HG02759 (cell line): ENCODE measurements around the gene EMD.
"Not testable (repeated sequence)": the region's sequence is repeated elsewhere in the genome, so short reads cannot be mapped to it uniquely, and the experiment has no call there.

Source experiments
- ATAC-seq: cut with Tn5 transposase; IDR thresholded peaks from one replicate; pipeline ENCODE4 v1.9.1; 2021; ENCODE audit warnings: mild to moderate bottlenecking, moderate library complexity; ENCODE audit not compliant: unreplicated experiment

Gene EMD

DNA sequence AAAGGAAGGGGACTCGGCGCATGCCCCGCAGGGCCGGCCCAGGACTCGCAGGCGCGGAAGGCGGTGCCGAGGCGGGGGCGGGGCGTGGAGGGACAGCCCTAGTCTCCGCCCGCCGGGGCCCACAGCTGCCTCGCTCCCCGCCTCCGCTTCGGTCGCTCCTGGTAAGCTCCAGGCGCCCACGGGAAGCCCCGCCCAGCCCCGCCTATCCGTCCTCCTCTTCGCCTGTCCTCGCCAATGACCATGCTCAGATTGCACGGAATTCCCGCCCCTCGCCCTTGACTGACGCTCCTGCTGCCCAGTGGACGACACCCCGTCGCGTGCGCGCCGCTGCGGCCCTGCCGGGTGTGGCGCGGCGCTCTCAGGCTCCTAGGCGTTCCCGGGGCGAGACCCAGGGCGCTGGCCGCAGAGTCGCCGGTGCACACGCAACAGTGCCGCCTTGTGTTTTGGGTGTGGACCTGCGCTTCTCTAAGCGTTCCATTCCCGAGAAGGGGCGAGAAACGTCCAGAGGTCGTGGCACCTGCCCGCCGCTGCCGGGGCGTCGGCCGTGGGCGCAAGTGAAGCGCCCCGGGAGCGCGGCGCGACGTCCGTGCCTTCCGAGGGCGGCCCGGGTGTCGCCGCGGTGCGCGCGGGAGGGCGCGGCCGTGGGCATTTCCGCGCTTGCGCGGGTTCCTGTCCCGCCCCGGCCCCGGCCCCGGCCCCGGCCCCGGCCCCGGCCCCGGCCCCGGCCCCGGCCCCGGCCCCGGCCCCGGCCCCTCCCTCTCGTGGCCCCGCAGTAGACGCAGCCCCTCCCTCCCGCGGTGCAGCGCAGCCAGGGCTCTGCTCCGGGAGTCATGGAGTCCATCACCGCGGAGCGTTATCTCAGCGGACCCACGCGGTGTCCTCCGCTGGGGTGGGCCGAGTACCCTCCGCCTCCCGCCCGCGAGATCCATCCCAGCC, 11.0 kb downstream of the EMD start:
- ATAC-seq, result peak; percentile 73

DNA sequence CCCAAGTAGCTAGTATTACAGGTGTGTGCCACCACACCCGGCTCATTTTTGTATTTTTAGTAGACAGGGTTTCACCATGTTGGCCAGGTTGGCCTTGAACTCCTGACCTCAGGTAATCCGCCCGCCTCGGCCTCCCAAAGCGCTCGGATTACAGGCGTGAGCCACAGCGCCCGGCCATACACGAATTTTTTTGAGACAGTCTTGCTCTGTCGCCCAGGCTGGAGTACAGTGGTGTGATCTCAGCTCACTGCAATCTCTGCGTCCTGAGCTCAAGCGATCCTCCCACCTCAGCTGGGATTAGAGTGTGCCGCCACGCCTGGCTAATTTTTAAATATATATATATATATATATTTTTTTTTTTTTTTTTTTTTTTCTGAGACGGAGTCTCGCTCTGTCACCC, 17.3 kb downstream of the EMD start:
- ATAC-seq, result not testable (repeated sequence)

DNA sequence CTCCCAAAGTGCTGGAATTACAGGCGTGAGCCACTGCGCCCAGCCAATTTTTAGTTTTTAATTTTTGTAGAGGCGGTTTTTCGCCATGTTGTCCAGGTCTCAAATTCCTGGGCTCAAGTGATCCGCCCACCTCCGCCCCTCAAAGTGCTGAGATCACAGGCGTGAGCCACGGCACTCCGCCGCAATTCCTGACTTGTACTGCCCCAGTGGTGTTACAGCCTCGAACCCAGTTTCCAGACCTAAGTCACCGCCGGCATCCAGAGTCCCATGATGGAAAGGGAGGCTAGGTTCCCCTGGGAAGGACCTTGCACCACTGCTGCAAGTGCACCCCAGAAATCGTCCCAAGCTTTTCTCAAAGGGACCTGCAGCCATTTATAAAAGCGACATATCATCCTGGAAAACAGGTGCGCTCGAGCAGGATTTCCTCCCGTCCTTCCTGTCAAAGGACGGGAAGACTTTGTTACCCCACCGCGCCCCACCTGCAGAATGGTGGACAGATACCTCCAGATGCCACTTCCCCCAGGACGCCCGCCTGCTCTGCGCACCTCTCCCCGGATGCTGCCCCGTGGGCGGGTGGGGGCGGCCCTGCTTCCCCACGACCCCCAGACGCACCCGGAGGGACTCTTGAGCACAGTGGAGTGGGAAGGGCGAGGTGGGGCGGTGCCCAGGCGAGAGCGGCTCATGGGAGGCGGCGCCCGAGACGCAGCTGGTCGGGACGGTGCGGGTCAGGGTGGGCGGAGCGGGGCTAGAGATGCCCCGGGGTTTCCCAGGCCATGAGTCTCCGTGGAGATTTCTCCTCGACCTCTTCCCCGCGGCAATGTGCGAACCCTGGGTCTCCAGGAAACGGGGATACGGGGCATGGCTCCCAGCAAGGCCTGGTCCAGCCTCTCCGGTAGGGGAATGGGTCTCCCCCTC, 18.1 kb downstream of the EMD start:
- peak; percentile 49 for ATAC-seq

DNA sequence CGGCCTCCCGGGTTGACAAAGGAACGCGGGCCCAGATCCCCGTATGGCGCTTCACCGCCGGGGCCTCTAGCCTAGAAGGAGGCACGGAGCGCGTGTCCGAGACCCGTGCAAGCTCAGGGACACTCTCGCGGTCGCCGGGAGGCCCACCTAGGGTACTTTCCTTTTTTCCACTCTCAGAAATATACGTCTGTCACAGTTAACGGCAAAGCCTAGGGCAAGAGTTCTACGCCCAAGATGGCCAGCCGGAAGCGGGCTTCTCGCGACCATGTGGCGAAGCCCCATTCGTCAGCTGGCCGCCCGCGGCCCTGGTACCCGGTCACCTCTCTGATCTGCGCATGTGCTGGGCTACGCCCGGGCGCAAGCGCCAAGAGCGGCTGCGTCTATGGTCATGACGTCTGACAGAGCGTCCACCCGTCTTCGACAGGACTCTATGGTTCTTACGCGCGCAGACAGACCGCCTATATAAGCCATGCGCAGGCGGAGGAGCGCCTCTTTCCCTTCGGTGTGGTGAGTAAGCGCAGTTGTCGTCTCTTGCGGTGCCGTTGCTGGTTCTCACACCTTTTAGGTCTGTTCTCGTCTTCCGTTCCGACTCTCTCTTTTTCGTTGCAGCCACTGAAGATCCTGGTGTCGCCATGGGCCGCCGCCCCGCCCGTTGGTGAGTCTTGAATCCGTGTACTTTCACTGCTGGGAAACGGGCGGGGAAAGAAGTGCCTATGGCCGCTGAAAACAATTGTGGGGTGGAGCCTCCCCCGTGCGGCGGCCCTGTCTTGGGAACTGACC, 19.0 kb downstream of the EMD start, which contains the start of gene RPL10:
TSS of gene RPL10 (plus strand) at position 490 of the 780 bp plus-strand sequence. CDS start at position 633, 143 bp downstream.
- ATAC-seq, result peak; percentile 75

DNA sequence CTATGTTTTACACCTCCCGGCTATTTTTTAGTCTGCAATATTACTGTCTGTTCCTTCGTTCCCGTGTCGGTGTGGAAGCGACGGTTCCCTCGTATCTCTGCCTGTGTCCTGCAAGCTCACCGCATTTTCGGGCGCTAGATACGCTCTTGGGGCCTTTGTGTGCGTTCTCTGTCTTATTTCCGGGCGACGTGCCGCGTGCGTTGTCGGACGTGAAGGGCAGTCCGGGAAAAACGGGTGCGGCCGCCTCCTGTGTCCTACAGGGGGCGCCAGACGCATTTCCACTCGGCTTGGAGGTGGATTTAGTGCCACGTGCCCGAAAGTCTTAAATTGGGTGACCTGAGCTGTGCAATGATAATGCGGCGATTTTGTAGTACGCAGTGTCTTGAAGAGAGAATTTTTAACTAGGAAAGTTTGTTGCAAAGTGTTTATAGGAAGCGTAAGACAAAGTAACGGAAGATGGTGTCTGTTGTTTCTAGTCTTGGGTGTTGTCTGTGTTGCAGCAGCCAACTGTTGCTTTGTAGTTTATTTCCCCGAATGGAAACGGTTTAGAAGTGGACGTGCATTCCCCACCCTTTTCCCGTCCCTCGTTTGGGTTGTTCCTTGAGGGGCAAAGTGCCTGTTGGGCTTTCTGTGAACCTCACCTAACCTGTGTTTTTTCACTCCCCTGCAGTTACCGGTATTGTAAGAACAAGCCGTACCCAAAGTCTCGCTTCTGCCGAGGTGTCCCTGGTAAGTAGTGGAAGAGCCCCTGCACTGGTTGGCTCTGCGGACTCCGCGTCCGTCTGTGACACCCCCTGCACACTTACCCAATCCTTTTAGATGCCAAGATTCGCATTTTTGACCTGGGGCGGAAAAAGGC, 19.8 kb downstream of the EMD start:
- peak; percentile 36 for ATAC-seq

DNA sequence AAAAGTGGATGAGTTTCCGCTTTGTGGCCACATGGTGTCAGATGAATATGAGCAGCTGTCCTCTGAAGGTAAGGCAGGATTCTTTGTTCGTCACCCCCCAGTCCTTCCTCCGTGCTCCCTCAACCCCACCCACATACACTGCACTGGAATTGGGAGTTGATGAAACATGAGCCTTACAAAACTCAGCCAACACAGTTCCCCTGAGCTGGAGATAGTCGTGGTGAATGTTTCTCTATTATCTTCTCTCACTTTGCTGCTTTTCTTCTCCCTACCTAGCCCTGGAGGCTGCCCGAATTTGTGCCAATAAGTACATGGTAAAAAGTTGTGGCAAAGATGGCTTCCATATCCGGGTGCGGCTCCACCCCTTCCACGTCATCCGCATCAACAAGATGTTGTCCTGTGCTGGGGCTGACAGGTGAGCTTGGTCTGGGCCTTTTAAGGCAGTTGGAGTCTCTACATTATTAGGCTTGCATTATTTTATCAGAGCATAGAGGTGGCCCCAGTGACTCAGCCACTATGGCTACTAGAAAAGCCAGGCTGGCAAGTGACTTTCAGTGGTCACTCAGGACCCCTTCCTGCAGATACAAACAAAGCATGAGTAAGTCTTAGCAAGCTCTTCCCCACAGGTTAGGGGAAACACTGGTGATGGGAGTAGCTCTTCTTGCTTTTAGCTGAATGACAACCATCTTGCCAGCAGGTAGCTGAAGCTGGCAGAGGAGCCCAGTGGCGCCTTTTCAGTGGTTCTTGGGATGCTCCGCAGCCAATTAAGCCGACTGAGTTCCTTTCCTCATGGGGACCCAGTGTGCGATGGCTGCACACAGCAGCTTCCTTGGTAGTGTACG, 20.7 kb downstream of the EMD start:
- no peak for ATAC-seq

DNA sequence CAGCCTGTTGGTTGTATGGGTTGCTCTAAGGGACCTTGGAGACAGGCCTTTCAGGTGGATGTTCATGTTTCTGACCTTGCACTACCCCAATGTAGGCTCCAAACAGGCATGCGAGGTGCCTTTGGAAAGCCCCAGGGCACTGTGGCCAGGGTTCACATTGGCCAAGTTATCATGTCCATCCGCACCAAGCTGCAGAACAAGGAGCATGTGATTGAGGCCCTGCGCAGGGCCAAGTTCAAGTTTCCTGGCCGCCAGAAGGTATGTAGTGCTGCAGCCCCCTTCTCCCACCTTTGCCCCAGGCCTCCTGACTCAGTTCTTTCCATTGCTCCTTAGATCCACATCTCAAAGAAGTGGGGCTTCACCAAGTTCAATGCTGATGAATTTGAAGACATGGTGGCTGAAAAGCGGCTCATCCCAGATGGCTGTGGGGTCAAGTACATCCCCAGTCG, 21.3 kb downstream of the EMD start:
- ATAC-seq, result not testable (repeated sequence)

DNA sequence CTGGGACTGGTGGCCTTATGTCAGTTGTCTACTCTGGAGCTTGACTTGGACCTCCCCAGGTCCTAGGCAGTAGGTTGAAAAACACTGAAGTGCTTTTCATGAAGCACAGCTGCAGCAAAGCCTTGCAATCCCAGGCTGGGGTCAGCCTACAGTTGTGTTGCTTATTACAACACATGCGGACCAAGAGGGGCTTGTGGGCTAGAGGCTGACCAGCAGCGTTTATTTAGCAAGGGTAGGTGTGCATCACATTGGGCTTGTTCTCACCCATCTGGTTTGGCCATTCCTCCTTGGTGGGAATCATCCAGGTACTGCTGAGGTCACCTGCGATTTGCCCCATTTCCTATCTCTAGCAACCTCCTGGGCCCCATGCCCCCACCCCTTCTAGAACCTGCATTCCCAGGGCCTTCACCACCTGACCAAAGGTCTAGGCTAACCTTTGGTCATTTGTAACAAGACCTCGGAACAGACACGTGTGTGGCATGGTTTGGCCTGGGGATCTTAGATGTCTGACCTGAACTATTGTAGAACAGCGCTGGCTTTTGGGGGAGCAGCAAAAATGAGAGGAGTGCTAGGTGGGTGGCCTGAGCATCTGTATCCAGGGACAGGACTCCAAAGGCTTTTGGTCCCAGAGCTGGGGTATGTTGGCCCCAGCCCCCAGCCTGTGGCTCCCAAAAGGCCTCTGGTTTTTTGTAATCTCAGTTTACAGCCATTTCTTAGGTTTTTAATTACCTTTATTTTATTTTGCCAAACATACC, 22.1 kb downstream of the EMD start:
- ATAC-seq, result no peak

DNA sequence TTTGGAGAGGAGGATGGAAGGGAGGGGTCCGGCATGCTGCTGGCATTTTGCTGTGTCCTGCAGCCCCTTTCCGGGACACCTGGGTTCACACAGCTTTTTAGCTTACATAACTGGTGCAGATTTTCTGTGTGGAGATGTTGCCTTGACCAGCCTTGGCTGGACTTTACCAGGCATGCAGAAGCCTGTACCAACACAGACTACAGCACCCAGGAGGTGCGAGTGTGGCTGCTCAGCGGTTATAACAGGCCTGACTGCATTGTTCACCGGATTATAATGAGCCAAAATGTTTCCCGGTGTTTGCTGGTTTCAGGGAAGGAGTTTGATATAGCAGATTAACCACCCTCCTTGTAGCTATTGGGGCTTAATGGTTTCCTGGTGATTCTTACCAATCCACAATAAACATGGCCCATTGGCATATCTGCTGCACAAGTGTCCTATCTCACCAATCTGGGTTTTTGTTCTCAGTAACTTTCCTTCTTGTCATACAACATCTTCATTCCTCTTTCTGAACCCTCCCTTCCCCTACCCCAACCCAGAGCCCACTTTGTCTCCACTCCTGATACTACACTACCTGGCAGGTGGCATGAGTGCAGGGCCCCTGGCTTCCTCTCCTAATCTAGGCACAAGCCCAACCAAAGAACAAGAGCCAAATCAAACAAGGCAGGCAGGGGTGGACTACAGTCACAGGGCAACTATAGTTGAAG, 23.0 kb downstream of the EMD start:
- no peak for ATAC-seq

DNA sequence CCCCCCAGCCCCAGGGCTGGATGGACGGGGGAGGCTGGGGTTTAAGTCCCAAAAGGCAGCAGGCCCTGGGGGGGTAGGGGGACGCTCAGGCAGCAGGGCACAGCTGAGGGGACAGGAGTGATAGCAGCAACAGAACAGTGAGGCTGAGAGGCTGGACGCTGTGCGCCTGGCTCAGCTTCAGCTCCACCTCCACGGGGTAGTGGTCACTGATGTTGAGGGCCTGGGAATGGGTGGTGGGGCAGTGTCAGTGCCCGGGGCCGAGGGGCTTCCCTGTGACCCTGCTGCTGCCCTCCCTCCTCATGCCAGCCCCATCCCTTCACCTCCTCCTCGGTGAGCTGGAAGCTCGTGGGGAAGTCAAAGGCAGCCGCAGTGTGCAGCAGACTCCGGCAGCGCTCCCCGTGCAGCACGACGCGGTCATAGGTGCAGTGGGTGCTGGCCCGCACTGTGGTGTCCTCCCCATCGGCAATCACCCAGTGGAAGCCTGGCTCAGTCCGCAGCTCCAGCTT, 23.6 kb downstream of the EMD start:
- ATAC-seq, result no peak

DNA sequence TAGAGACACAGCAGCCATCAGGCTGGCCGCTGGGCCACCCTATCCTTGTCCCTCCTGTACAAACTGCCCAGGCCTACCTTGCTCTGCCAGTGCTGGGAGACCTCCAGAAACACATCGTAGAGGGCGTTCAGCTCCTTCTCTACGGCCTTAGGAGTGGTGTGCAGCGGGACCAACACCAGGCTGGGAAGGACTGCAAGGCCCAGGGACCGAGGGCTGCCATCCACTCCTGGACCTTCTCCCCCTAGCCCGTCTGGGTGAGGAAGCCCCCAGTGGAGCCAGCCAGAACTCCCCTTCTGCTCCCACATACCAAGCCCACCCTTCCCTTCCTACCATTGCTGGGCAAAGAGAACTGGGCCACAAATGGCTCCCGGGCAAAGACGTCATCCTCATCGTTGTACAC, 24.1 kb downstream of the EMD start:
- ATAC-seq, result no peak

DNA sequence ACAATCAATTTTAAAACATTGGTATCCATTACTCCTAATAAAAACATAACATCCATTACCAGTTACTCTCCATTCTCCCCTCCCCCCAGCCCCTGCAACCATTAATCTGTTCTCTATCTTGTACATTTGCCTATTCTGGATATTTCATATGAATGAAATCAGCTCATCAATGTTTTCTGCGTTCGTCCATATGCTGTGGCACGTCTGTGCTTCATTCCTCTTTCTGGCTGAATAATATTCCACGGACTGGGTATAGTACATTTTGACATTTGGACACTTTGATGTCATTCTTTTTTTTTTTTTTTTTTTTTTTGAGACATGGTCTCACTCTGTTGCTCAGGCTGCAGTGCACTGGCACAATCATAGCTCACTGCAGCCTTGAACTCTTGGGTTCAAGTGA, 24.8 kb downstream of the EMD start:
- ATAC-seq, result no peak

DNA sequence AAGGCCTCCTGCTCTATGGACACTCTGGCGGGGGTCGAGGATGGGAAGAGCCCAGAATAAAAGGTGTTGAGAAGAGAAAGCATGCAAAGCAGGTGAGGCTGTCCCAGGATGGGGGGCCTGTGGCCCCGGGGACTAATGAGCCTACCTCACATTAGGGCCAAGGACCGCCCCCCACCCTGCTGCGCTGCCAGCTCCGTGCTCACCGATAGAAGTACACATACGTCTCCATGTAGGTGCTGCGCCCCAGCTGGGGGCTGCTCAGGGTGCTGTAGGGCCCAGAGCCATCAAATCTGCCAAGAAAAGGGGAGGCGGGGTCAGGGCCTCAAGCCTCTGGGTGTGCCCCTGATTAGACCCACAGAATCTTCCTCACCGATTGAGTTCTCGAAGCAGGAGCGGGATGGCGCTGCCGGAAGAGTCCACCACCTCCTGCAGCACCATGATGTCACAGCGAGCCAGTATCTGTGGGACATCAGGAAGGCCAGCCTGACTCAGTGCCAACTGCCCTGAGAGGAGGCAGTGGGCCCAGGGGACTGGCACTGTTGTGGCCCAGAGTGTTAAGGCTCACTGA, 25.6 kb downstream of the EMD start:
- ATAC-seq, result no peak

DNA sequence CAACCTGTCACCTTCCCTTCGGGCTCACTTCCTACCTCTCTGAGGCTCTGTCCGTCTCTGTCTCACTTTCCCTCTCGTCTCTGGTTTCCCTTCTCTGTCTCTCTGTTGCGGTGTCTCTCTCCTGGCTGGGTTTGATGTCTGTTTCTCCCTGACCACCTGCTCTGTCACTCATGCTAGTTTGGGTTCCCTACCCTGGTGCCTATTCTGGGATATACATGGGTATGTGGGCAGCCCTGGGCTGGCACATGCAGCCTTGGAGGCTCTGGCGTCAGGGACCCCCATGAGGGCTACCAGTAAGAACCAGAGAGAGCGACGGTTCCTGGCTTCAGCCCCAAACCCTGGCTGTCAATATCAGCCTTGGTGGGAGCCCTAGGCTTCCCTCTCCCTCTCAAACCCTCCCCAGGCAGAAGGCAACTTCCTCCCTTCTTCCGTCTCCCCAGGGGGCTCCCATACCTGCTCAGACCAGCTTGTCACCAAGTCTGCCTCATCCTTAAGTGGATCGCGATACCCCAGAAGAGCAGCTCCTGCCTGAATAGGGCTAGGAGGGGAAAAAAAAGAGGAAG, 29.6 kb downstream of the EMD start:
- ATAC-seq, result peak; percentile 4

DNA sequence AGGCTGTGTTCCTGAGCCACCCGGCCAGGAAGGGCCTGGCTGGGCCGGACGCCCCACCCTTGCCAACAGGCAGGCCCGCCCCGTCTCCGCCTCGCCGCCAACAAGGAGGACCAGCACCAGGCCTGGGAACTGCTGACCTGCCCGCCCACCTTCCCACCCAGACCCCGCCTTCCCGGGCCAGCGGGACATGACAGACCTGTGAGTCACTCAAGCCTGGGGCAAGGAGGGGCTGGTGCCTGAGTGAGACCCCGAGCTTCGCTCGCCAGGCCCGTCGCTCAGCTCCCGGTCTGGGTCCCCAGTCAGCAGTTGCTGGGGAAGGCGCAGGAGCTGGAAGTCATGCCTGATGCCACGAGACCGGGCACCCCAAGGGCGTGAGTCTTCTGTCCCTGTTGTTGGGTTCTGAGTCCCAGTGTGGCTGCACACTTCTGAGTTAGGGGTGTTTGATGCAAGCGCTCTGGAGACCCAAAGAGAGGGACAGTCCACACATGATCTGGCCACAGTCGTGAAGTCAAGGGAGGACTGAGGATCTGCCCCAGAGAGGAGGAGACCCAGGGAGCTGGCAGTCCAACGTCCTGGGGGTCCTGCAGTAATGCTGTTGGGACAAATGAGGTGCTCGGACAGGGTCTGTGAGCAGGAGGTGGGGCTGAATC, 30.3 kb downstream of the EMD start, which contains the start of gene DNASE1L1:
TSS of gene DNASE1L1 (minus strand) at position 33 of the 650 bp plus-strand sequence. CDS start 3,686 bp downstream, outside the sequence.
- ATAC-seq, result peak; percentile 54

DNA sequence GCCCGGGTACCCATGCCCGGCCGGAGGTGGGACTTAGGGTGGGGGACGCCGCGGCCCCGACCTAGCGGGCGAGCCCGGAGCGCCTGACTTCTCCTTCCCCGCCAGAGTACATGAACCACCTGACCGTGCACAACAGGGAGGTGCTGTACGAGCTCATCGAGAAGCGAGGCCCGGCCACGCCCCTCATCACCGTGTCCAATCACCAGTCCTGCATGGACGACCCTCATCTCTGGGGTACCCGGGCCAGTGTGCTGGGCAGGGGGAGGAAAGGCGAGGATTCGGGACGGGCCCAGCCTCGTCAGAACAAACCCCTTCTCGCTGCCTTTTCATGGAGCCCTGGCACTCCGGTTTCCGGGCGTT, 32.9 kb downstream of the EMD start:
- peak; percentile 55 for ATAC-seq
